Activated CD4-positive, alpha-beta T cell treated with anti-CD3 and anti-CD28 coated beads, Interleukin-2, amount 10 ng/mL, durations not matched to agents 7 days and 5 days (primary cell): ENCODE results near the gene SAMD4A. TPM values are rescaled to one million over a fixed set of nuclear protein-coding genes. Genes with fewer than 3 reads are reported as not detected.

Experiments
- CTCF ChIA-PET: fragments of 350-600 bp; sonication (Branson Sonifier 250); formaldehyde crosslinking; loops from one replicate; lab custom pipeline; 2021; ENCODE audit warnings: antibody characterized with exemption; lab: Charles Lee
- POLR2A ChIA-PET: fragments of 350-600 bp; sonication (Branson Sonifier 250); formaldehyde crosslinking; loops from one replicate; lab custom pipeline; 2021; ENCODE audit warnings: antibody characterized with exemption; lab: Charles Lee
- DNase-seq: peaks from one replicate; pipeline ENCODE4 v3.0.0-alpha.2; 2020
- H3K27ac Mint-ChIP-seq: one replicate; pipeline ENCODE4 v1.8.0; 2021; ENCODE audit warnings: mild to moderate bottlenecking, moderate library complexity, mixed read lengths
- H3K27me3 Mint-ChIP-seq: one replicate; pipeline ENCODE4 v1.8.0; 2021; ENCODE audit warnings: mixed read lengths
- H3K36me3 Mint-ChIP-seq: one replicate; pipeline ENCODE4 v1.8.0; 2021; ENCODE audit warnings: low read depth, mixed read lengths
- H3K4me1 Mint-ChIP-seq: one replicate; pipeline ENCODE4 v1.8.0; 2021; ENCODE audit warnings: mixed read lengths
- H3K4me3 Mint-ChIP-seq: one replicate; pipeline ENCODE4 v1.8.0; 2021; ENCODE audit warnings: mild to moderate bottlenecking, moderate library complexity, mixed read lengths
- H3K9me3 Mint-ChIP-seq: one replicate; pipeline ENCODE4 v1.8.0; 2021; ENCODE audit warnings: mixed read lengths
- total RNA-seq, 2 experiments: library from RNA; stranded (reverse); gene quantifications; one replicate each; pipeline ENCODE4 v1.2.3, GENCODE V29; 2021

SAMD4A gene
- total RNA-seq, 2 experiments from 2014 or later, result 0.54 to 0.62 TPM

DNA sequence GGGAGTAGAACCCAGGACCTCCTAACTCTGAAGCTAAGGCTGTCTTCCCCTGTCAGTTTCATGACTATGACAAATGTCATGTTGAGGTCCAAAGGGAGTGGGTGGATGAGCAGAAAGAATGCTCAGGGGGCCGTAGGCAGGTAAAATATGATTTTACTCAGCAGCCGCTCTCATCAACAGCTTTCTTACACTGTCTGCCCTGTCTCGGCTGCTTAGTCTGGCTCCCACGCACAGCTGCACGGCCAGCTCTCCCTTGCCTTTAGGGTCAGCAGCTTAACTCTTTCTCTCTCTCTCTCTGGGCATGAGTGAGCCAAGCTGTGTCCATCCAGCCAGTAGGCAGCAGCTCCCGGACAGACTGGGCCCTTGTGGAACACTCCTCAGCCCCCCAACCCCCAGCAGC is 240.5 kb downstream of the SAMD4A start:
- POLR2A ChIA-PET, result no interaction called here
- H3K9me3 Mint-ChIP-seq, result no peaks in the 10 kb centered on the region
- CTCF ChIA-PET, result interaction anchor here (0.9 to 1.7 kb wide), 3 partner anchors 10 to 34 kb away, joined by 3 to 4 read pairs (median 4); no protein-coding TSS in a partner anchor
- H3K4me3 Mint-ChIP-seq, result no peak overlapping the region
- H3K36me3 Mint-ChIP-seq, result no peaks in the 10 kb centered on the region
- peaks cover 9% of the 10 kb centered on the region for H3K27me3 Mint-ChIP-seq
- H3K4me1 Mint-ChIP-seq, result peaks cover 6% of the 10 kb centered on the region
- no peak overlapping the region for H3K27ac Mint-ChIP-seq
- no peak for DNase-seq

DNA sequence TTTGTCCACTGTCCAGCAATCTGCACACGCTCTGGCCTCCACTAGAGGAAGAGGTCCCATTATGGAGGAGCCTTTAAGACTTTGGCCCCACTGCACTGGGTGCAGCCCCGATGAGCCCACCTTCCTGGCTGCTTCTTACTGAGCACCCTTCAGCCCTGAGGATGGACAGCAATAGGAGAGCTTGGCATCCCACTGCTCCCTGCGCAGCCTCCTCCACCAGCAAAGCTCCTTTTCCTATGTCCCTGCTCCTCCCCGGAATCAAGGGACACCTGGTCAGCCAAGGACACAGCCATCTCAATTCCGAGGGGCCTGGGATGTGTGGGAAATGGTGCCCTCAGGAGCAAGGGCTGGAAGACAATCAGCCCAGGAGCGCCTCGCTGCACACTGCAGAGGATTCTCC is 241.0 kb downstream of the SAMD4A start:
- no peaks in the 10 kb centered on the region for H3K36me3 Mint-ChIP-seq
- H3K4me1 Mint-ChIP-seq, result peaks cover 6% of the 10 kb centered on the region
- peaks cover 11% of the 10 kb centered on the region for H3K27me3 Mint-ChIP-seq
- ChIA-PET POLR2A (no interaction called here), CTCF (interaction anchor here (0.9 to 1.7 kb wide), 3 partner anchors 9 to 35 kb away, joined by 3 to 4 read pairs (median 4); no protein-coding TSS in a partner anchor)
- H3K27ac Mint-ChIP-seq, result no peak overlapping the region
- H3K4me3 Mint-ChIP-seq, result no peak overlapping the region
- H3K9me3 Mint-ChIP-seq, result no peaks in the 10 kb centered on the region
- DNase-seq, result no peak

DNA sequence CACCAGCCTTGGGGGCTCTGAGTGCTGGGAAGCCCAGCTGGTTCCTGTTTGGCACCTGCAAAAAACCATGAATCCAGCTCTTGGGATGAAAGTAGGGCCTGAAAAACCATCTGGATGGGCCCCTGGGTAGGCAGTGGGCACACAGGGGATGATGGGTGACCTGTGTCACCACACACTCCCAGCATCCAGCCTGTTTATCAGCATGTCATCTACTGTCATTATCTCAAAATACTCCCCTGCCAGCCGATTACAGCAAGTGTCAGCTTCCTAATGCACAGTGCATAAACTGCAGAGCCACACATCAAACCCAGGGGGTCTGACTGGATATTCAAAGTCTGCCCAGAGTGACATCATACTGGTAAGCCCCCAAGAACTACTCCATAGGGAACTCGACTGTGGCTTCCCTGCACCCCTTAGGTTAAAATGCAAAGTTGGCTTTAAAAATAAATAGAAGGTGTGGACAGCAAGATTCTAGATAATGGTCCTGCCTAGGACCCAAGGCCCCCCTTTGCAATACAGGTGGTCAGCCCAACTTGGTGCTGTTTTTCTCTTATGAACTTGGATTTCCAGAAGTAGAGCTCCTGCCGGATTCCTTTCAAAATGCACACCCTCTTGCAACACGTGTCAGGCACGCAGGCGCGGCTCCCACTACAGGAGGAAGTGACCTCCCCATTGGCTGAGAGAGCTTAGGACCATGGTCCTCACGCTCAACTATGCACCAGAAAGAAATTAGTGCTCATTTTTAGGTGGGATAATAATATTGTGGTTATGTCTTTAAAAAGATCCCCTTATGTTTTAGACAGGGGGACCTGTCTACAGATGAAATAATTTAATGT is 241.6 kb downstream of the SAMD4A start:
- ChIA-PET CTCF (interaction anchor here (0.7 to 1.7 kb wide), 3 partner anchors 34 to 244 kb away, joined by 3 to 4 read pairs (median 4); no protein-coding TSS in a partner anchor), POLR2A (no interaction called here)
- H3K27ac Mint-ChIP-seq, result no peak overlapping the region
- no peak overlapping the region for H3K4me3 Mint-ChIP-seq
- H3K4me1 Mint-ChIP-seq, result peaks cover 6% of the 10 kb centered on the region
- H3K27me3 Mint-ChIP-seq, result peaks cover 11% of the 10 kb centered on the region
- H3K9me3 Mint-ChIP-seq, result no peaks in the 10 kb centered on the region
- DNase-seq, result no peak
- H3K36me3 Mint-ChIP-seq, result no peaks in the 10 kb centered on the region

DNA sequence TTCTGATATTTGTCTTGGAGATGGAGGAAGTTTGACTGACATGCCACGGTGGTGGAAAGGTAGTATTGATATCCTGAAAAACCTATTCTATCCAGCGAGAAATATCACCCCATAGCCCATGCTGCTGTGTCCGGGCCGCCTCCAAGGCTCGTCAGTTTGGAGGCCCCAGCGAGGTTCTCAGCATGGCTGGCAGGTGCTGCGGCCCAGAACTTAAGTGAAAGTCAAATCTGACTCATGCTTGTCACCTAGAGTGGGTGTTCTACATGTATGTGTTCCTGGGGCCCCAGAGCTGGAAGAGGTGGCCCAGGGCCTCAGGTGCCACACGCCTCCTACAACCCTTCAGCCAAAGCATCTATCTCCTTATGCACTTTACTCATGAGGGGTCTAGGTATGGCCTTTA is 242.8 kb downstream of the SAMD4A start:
- Mint-ChIP-seq H3K36me3 (no peaks in the 10 kb centered on the region), H3K27me3 (peaks cover 11% of the 10 kb centered on the region), H3K4me1 (peaks cover 6% of the 10 kb centered on the region), H3K27ac (no peak overlapping the region), H3K4me3 (no peak overlapping the region), H3K9me3 (no peaks in the 10 kb centered on the region)
- POLR2A ChIA-PET, result no interaction called here
- no peak for DNase-seq
- CTCF ChIA-PET, result no interaction called here

DNA sequence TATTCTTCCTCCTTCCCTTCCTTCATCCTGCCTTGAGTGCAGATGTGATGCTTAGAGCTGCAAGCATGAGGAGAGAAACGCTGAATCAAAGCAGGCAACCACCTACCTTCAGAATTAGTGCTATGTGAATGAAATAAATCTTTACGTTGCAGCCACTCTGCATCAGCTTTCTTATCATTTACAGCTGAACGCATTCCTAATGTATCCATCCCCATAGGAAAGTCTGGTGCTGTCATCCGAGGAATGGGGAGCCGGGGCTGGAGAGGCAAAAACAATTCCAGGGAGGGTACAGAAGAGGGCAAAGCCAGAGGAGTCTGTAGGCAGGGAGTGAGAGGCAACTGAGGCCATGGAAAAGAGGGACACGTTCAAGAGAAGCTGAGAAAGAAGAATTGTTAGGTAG is 245.7 kb downstream of the SAMD4A start:
- H3K9me3 Mint-ChIP-seq, result no peaks in the 10 kb centered on the region
- H3K27me3 Mint-ChIP-seq, result peaks cover 5% of the 10 kb centered on the region
- no peak for DNase-seq
- H3K4me1 Mint-ChIP-seq, result no peaks in the 10 kb centered on the region
- H3K36me3 Mint-ChIP-seq, result no peaks in the 10 kb centered on the region
- H3K4me3 Mint-ChIP-seq, result no peak overlapping the region
- ChIA-PET CTCF (interaction anchor here (0.6 to 1.7 kb wide), 3 partner anchors 9 to 102 kb away, joined by 3 to 4 read pairs (median 3); no protein-coding TSS in a partner anchor), POLR2A (no interaction called here)
- H3K27ac Mint-ChIP-seq, result no peak overlapping the region

DNA sequence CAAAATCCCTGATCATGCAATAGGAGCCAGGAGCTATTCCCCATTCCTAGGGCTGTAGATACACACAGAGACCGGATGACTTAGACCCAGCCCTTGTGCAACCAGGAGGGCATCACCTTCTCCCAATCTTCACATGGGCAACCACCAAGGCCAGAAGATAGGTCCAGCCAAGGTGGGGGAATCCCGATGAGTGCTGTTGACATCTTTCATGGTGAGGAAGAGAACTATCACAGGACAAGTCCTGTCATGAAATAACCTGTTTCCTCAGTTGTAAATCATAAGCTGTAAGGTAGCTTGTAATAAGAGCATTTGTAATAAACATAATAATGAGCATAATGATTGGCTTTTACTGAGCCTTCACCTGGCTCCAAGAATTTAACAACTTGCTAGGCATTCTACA is 246.2 kb downstream of the SAMD4A start:
- H3K9me3 Mint-ChIP-seq, result no peaks in the 10 kb centered on the region
- DNase-seq, result no peak
- CTCF ChIA-PET, result interaction anchor here (0.6 to 1.2 kb wide), 2 partner anchors 18 to 102 kb away, joined by 3 to 5 read pairs; no protein-coding TSS in a partner anchor

DNA sequence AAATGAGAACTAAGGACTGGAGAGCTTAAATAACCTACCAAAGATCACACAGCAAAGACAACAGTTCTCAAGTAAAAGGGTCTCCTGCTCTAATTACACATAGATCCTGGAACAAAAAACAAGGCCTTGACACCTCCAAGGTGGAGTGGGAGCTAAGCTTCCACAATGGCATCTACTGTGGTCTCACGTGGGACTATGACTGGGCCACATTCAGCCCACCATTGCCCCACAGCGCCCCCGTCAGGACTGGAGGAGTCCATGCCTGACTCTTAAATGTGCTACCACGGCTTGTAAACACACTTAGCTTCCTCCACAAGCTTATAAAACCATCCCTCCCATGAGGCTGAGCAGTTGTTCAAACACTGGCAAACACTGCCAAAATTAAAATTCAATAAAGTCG is 247.1 kb downstream of the SAMD4A start:
- no peaks in the 10 kb centered on the region for H3K4me1 Mint-ChIP-seq
- CTCF ChIA-PET, result interaction anchor here (0.6 to 1.3 kb wide), 4 partner anchors 17 to 40 kb away, joined by 3 to 6 read pairs (median 4); no protein-coding TSS in a partner anchor
- H3K36me3 Mint-ChIP-seq, result no peaks in the 10 kb centered on the region
- DNase-seq, result no peak
- no peaks in the 10 kb centered on the region for H3K9me3 Mint-ChIP-seq
- POLR2A ChIA-PET, result no interaction called here
- no peak overlapping the region for H3K4me3 Mint-ChIP-seq
- peaks cover 7% of the 10 kb centered on the region for H3K27me3 Mint-ChIP-seq
- H3K27ac Mint-ChIP-seq, result no peak overlapping the region

More for the DNA sequence above, 246.2 kb downstream of the SAMD4A start:
- no peak overlapping the region for H3K4me3 Mint-ChIP-seq
- H3K36me3 Mint-ChIP-seq, result no peaks in the 10 kb centered on the region
- POLR2A ChIA-PET, result no interaction called here
- H3K4me1 Mint-ChIP-seq, result no peaks in the 10 kb centered on the region
- H3K27me3 Mint-ChIP-seq, result peaks cover 5% of the 10 kb centered on the region
- no peak overlapping the region for H3K27ac Mint-ChIP-seq

DNA sequence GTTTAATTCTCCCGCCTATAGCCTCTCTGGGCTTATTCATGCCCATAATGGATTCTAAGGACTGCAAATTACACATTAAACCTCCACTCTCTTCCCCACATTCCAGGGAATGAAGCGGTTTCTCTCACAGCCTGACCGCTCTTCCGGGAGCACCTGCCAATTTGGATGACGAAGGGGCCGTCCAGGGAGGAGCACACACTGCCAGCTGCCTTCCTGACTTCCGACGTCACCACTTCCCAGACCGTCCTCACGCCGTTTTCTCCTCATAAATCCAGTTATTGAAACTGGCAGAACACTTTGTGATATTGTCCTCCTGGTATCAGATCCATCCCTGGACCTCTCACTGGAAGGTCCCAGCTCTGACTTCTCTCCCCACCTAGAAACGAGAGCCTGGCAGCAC is 248.1 kb downstream of the SAMD4A start:
- Mint-ChIP-seq H3K4me3 (no peak overlapping the region), H3K27ac (no peak overlapping the region), H3K4me1 (no peaks in the 10 kb centered on the region), H3K9me3 (no peaks in the 10 kb centered on the region), H3K27me3 (peaks cover 12% of the 10 kb centered on the region), H3K36me3 (no peaks in the 10 kb centered on the region)
- CTCF ChIA-PET, result interaction anchor here (1.2 kb wide), 1 partner anchor 302 kb away, joined by 3 read pairs; no protein-coding TSS in a partner anchor
- DNase-seq, result no peak
- POLR2A ChIA-PET, result no interaction called here

DNA sequence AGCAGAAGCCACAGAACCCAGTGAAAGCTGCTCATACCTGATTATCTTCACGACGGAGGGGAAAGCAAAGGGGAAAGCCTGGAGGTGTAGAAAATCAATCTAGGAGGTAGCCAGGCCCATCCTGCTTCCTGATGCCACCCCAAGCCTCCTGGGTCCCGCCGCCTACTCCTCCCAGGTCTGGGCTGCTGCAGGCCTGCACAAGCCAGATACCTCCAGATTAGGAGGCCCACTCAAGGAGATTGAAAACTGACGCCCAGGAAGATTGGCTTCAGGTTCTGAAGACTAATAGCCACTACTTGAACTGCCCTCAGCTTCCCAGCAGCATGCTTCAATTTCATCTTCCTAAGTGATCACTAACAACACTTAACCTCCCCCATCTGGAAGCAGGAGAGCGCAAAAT is 248.6 kb downstream of the SAMD4A start:
- Mint-ChIP-seq H3K27ac (no peak overlapping the region), H3K9me3 (no peaks in the 10 kb centered on the region), H3K4me1 (no peaks in the 10 kb centered on the region), H3K4me3 (no peak overlapping the region), H3K27me3 (peaks cover 12% of the 10 kb centered on the region), H3K36me3 (no peaks in the 10 kb centered on the region)
- DNase-seq, result no peak
- ChIA-PET POLR2A (no interaction called here), CTCF (interaction anchor here (0.6 to 1.2 kb wide), 2 partner anchors 185 to 303 kb away, joined by 3 read pairs; no protein-coding TSS in a partner anchor)

DNA sequence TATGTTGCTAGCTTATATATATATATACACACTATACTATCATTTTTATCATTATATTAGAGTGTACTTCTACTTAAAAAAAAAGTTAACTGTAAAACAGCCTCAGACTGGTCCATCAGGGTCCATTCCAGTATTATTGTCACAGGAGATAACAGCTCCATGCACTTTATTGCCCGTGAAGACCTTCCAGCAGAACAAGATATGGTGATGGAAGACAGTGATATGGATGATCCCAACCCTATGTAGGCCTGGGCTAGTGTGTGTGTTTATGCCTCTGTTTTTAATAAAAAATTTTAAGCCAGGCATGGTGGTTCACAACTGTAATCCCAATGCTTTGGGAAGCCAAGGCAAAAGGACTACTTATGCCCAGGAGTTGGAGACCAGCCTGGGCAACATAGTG is 249.5 kb downstream of the SAMD4A start:
- CTCF ChIA-PET, result interaction anchor here (0.8 kb wide), 1 partner anchor 87 kb away, joined by 3 read pairs; no protein-coding TSS in a partner anchor
- POLR2A ChIA-PET, result no interaction called here
- peaks cover 11% of the 10 kb centered on the region for H3K27me3 Mint-ChIP-seq
- DNase-seq, result no peak
- H3K9me3 Mint-ChIP-seq, result no peaks in the 10 kb centered on the region
- no peak overlapping the region for H3K27ac Mint-ChIP-seq
- no peaks in the 10 kb centered on the region for H3K36me3 Mint-ChIP-seq
- H3K4me1 Mint-ChIP-seq, result no peaks in the 10 kb centered on the region
- no peak overlapping the region for H3K4me3 Mint-ChIP-seq

DNA sequence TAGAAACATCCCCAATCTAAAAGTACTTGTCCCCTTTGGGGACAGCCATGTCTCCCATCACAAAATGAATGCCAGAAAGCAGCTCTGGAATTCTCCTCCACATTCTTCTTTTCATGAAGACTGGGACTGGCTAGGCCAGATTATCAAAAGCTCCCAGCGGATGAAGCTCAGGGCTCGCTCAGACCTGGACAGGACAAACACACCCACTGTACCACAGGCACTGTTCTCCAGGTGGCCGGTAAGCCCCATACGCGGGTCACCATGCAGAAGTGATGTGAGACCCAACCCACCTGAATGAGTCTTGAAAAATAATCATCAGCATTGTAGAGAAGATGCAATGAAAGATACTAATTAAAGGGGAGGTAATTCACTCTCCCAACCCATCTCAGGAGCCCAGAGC is 250.6 kb downstream of the SAMD4A start:
- no peaks in the 10 kb centered on the region for H3K36me3 Mint-ChIP-seq
- POLR2A ChIA-PET, result no interaction called here
- no peak overlapping the region for H3K4me3 Mint-ChIP-seq

DNA sequence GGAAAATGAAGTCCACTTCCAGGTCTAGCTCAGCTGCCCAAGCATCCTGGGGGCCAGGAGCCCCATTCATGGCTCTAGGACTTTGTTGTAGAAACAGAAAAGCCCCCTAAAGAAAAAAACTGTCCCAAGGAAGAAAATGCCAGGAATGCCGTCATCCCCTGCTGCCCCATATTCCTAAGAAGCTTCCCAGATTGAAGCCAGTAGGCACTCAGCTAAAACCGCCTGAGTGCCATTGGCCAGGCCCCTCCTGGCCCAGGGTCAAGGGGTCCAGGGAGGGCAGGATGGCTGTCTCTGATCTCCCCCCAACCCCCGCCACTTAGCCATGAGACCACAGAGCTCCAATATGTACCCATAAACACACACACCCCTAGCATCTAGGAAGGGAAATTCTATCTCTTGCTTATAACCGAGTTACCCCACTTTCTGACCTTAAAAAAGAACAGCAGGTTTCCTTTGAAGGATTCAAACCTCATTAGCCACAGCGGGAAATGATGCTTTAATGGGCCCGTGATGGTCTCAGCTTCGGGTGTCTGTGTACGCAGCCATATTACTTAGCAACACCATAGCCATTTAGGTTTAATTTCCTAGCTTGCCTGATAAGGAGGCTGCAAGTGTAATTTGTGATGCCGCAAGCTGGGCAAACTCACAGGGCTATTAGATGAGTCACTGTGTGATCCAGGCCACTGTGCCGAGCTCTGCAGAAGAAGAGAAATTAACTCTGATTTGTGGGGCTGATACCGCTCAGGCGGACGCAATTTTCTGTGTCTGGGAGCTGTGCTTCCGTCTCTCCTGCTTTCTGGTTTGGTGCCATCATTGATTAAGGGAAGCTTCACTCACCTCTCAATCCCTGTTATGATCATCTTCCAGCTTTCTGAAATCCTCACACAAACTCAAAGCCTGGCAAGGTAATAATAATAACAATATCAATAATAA is 251.5 kb downstream of the SAMD4A start:
- Mint-ChIP-seq H3K4me3 (no peak overlapping the region), H3K36me3 (no peaks in the 10 kb centered on the region), H3K27ac (no peak overlapping the region), H3K9me3 (peaks cover 2% of the 10 kb centered on the region), H3K4me1 (no peaks in the 10 kb centered on the region), H3K27me3 (peaks cover 8% of the 10 kb centered on the region)
- CTCF ChIA-PET, result interaction anchor here (1.0 to 1.4 kb wide), 4 partner anchors 9 to 46 kb away, joined by 3 read pairs; no protein-coding TSS in a partner anchor
- no peak for DNase-seq
- POLR2A ChIA-PET, result no interaction called here

More for the DNA sequence above, 250.6 kb downstream of the SAMD4A start:
- CTCF ChIA-PET, result interaction anchor here (0.7 to 1.4 kb wide), 5 partner anchors 10 to 45 kb away, joined by 3 read pairs; no protein-coding TSS in a partner anchor
- H3K4me1 Mint-ChIP-seq, result no peaks in the 10 kb centered on the region
- no peak for DNase-seq
- H3K27me3 Mint-ChIP-seq, result peaks cover 10% of the 10 kb centered on the region
- no peak overlapping the region for H3K27ac Mint-ChIP-seq
- H3K9me3 Mint-ChIP-seq, result no peaks in the 10 kb centered on the region
